H1 (cell line): Measurements from ENCODE around the gene FARS2. TPM values are rescaled to one million over a fixed set of nuclear protein-coding genes. Genes with fewer than 3 reads are reported as not detected.

ENCODE experiments used
- CTCF ChIA-PET: fragments of 300-600 bp; sonication (Branson Sonifier 250); formaldehyde crosslinking; loops from one replicate; lab custom pipeline; 2021; ENCODE audit not compliant: partially characterized antibody; lab: Charles Lee
- POLR2A ChIA-PET: fragments of 300-600 bp; sonication (Branson Sonifier 250); formaldehyde crosslinking; loops from one replicate; lab custom pipeline; 2021; ENCODE audit warnings: inconsistent platforms; ENCODE audit not compliant: partially characterized antibody; lab: Charles Lee
- DNase-seq, 2 experiments: peaks; one replicate each; pipeline versions ENCODE4 v3.0.0 to v3.0.0-alpha.2; 2010 to 2022; ENCODE audit warnings: low spot score in 2 of 2, low read depth in 1 of 2, mixed read lengths in 1 of 2
- FAIRE-seq: peaks from 2 replicates; lab custom pipeline; 2011; peaks lifted over from hg19 to GRCh38; lab: Jason Lieb, UNC
- H2AFZ ChIP-seq: 2 replicates; pipeline ENCODE4 v1.8.1; 2012; ENCODE audit warnings: low read length, inconsistent platforms
- H2AK5ac ChIP-seq: 2 replicates; pipeline ENCODE4 v1.6.1; 2013; ENCODE audit warnings: low read depth, low read length
- H2BK120ac ChIP-seq: replicated peaks from 2 replicates; pipeline ENCODE3; 2013; ENCODE audit warnings: low read depth, low read length, inconsistent platforms
- H2BK12ac ChIP-seq: 2 replicates; pipeline ENCODE4 v1.6.1; 2013; ENCODE audit warnings: low read depth, low read length
- H2BK15ac ChIP-seq: 2 replicates; pipeline ENCODE4 v1.6.1; 2013; ENCODE audit warnings: low read length
- H2BK20ac ChIP-seq: 2 replicates; pipeline ENCODE4 v1.6.1; 2013; ENCODE audit warnings: low read length
- H2BK5ac ChIP-seq: 2 replicates; pipeline ENCODE4 v1.6.1; 2013; ENCODE audit warnings: low read depth, low read length
- H3K14ac ChIP-seq: 2 replicates; pipeline ENCODE4 v1.6.1; 2013; ENCODE audit warnings: inconsistent platforms; ENCODE audit not compliant: insufficient read length
- H3K18ac ChIP-seq: 2 replicates; pipeline ENCODE4 v1.6.1; 2013; ENCODE audit warnings: low read length; ENCODE audit errors: extremely low read depth
- H3K23ac ChIP-seq: 2 replicates; pipeline ENCODE4 v1.6.1; 2013; ENCODE audit warnings: inconsistent platforms; ENCODE audit not compliant: insufficient read length
- H3K23me2 ChIP-seq: 2 replicates; pipeline ENCODE4 v1.6.1; 2013; ENCODE audit warnings: low read depth, low read length
- H3K27ac ChIP-seq: 2 replicates; pipeline ENCODE4 v1.6.1; 2011; ENCODE audit warnings: low read depth, low read length, inconsistent platforms
- H3K27me3 ChIP-seq, 4 experiments: replicated peaks in 1 of 4; 1 replicate in 1 of 4; 2 replicates in 3 of 4; pipeline versions ENCODE4 v1.6.1 to v1.8.1; 2011 to 2013; ENCODE audit warnings: low read length in 3 of 4, mild to moderate bottlenecking in 3 of 4, inconsistent platforms in 2 of 4, mixed read lengths in 2 of 4, moderate library complexity in 1 of 4; ENCODE audit not compliant: control insufficient read depth in 3 of 4, insufficient read depth in 3 of 4; ENCODE audit errors: extremely low read depth in 1 of 4
- H3K36me3 ChIP-seq, 4 experiments: 2 replicates each; pipeline versions ENCODE4 v1.6.1 to v1.8.1; 2011 to 2013; ENCODE audit warnings: mild to moderate bottlenecking in 4 of 4, low read length in 3 of 4, moderate library complexity in 2 of 4, control low read depth in 1 of 4, inconsistent platforms in 1 of 4; ENCODE audit not compliant: insufficient read depth in 4 of 4, control insufficient read depth in 2 of 4
- H3K4ac ChIP-seq: replicated peaks from 2 replicates; pipeline ENCODE3; 2013; ENCODE audit warnings: low read length, low read depth, mixed read lengths, inconsistent platforms; ENCODE audit not compliant: insufficient read length
- H3K4me1 ChIP-seq, 4 experiments: replicated peaks in 1 of 4; 1 replicate in 1 of 4; 2 replicates in 3 of 4; pipeline versions ENCODE4 v1.6.1 to v1.8.1; 2011 to 2013; ENCODE audit warnings: low read length in 3 of 4, inconsistent platforms in 2 of 4, mixed read lengths in 1 of 4; ENCODE audit not compliant: insufficient read depth in 4 of 4, control insufficient read depth in 3 of 4
- H3K4me2 ChIP-seq, 2 experiments: 2 replicates each; pipeline versions ENCODE4 v1.6.1 to v1.8.1; 2011 to 2013; ENCODE audit warnings: low read depth in 2 of 2, low read length in 2 of 2, control low read depth in 1 of 2, inconsistent platforms in 1 of 2, mild to moderate bottlenecking in 1 of 2; ENCODE audit not compliant: insufficient read depth in 1 of 2
- H3K4me3 ChIP-seq, 4 experiments: fragments of 200-600, 300-600 bp in 1 of 4; sonication (generic), shearing (Covaris generic), sonication (Bioruptor Twin) in 1 of 4; 2 replicates each; pipeline versions ENCODE4 v1.5.1 to v1.8.1; 2011 to 2016; ENCODE audit warnings: low read length in 4 of 4, low read depth in 3 of 4, control low read depth in 2 of 4, inconsistent platforms in 2 of 4, mild to moderate bottlenecking in 2 of 4, mixed read lengths in 1 of 4, moderate library complexity in 1 of 4; ENCODE audit not compliant: insufficient read depth in 2 of 4; ENCODE audit errors: extremely low read depth in 1 of 4
- H3K56ac ChIP-seq: replicated peaks from 2 replicates; pipeline ENCODE3; 2013; ENCODE audit warnings: low read depth, mild to moderate bottlenecking, mixed read lengths, low read length, inconsistent platforms; ENCODE audit not compliant: insufficient read length
- H3K79me1 ChIP-seq: 2 replicates; pipeline ENCODE4 v1.6.1; 2013; ENCODE audit warnings: low read depth, low read length, control low read depth
- H3K79me2 ChIP-seq, 2 experiments: 2 replicates each; pipeline versions ENCODE4 v1.6.1 to v1.8.1; 2012 to 2013; ENCODE audit warnings: low read length in 2 of 2, mild to moderate bottlenecking in 2 of 2, inconsistent platforms in 1 of 2; ENCODE audit not compliant: insufficient read depth in 2 of 2, control insufficient read depth in 1 of 2
- H3K9ac ChIP-seq, 4 experiments: replicated peaks in 1 of 4; 1 replicate in 1 of 4; 2 replicates in 3 of 4; pipeline versions ENCODE4 v1.6.1 to v1.8.1; 2011 to 2013; ENCODE audit warnings: low read depth in 3 of 4, low read length in 3 of 4, control low read depth in 2 of 4, mild to moderate bottlenecking in 2 of 4, moderate library complexity in 2 of 4, inconsistent platforms in 1 of 4; ENCODE audit errors: extremely low read depth in 1 of 4
- H3K9me3 ChIP-seq, 2 experiments: 2 replicates each; pipeline versions ENCODE4 v1.6.1 to v1.8.1; 2012 to 2013; ENCODE audit warnings: mild to moderate bottlenecking in 2 of 2, moderate library complexity in 2 of 2, control low read depth in 1 of 2, inconsistent platforms in 1 of 2, low read depth in 1 of 2, low read length in 1 of 2, mixed read lengths in 1 of 2; ENCODE audit not compliant: insufficient read depth in 2 of 2
- H4K20me1 ChIP-seq, 2 experiments: replicated peaks in 1 of 2; 2 replicates each; pipeline versions ENCODE3 to v1.8.1; 2011 to 2013; ENCODE audit warnings: inconsistent platforms in 2 of 2, low read length in 2 of 2, mild to moderate bottlenecking in 1 of 2; ENCODE audit not compliant: insufficient read depth in 2 of 2, control insufficient read depth in 1 of 2
- H4K5ac ChIP-seq: 2 replicates; pipeline ENCODE4 v1.6.1; 2013; ENCODE audit warnings: low read length, low read depth, mixed read lengths, inconsistent platforms; ENCODE audit not compliant: insufficient read length
- H4K8ac ChIP-seq: 2 replicates; pipeline ENCODE4 v1.8.0; 2013; ENCODE audit warnings: mild to moderate bottlenecking, moderate library complexity, low read length, inconsistent platforms; ENCODE audit not compliant: insufficient read depth; ENCODE audit errors: extremely low read depth
- H4K91ac ChIP-seq: replicated peaks from 2 replicates; pipeline ENCODE3; 2013; ENCODE audit warnings: low read length, mixed read lengths, inconsistent platforms; ENCODE audit not compliant: insufficient read length
- ATF3 ChIP-seq: IDR thresholded peaks from 2 replicates; pipeline ENCODE4 v1.6.1; 2011; ENCODE audit warnings: low read depth, mild to moderate bottlenecking, low read length; ENCODE audit not compliant: insufficient read depth
- CBX8 ChIP-seq: fragments of 300-800, 300-1000 bp; sonication (generic); IDR thresholded peaks from 2 replicates; pipeline ENCODE4 v1.7.1; 2016; ENCODE audit warnings: low read depth, low read length, borderline replicate concordance
- POLR2A ChIP-seq, 2 experiments: IDR thresholded peaks; 1 replicate in 1 of 2; 2 replicates in 1 of 2; pipeline ENCODE4 v1.6.1; 2011; ENCODE audit warnings: low read depth in 2 of 2, low read length in 2 of 2, mild to moderate bottlenecking in 2 of 2; ENCODE audit errors: control extremely low read depth in 1 of 2
- RFX5 ChIP-seq: IDR thresholded peaks from 2 replicates; pipeline ENCODE4 v1.6.1; 2011; ENCODE audit warnings: low read depth, low read length, improper control_type of control experiment, borderline replicate concordance
- SP4 ChIP-seq: IDR thresholded peaks from 2 replicates; pipeline ENCODE4 v1.6.1; 2012; ENCODE audit warnings: low read length, inconsistent platforms
- WGBS, 2 experiments: shearing (Covaris generic) in 1 of 2; methylation state at CpG; one replicate each; pipeline versions ENCODE4 v1.1.6 to v1.1.7; 2013 to 2015; ENCODE audit warnings: low lambda C conversion rate in 2 of 2, mixed read lengths in 2 of 2, inconsistent platforms in 1 of 2, low coverage in 1 of 2, missing lambda C conversion rate in 1 of 2; ENCODE audit not compliant: insufficient replicate concordance in 2 of 2, insufficient coverage in 1 of 2, insufficient read length in 1 of 2; ENCODE audit errors: extremely low coverage in 1 of 2, missing lambda C conversion rate in 1 of 2; 5-methylcytosine and 5-hydroxymethylcytosine counted together
- polyA plus RNA-seq, 7 experiments: library from polyadenylated mRNA; depleted of rRNA in 3 of 7; stranded (reverse) in 5 of 7; unstranded in 2 of 7; fragments of >200 nt in 5 of 7; fragments of 200-250 nt in 2 of 7; gene quantifications; 1 replicate in 5 of 7; 2 replicates in 1 of 7; 4 replicates in 1 of 7; pipeline versions ENCODE4 v1.2.1 to v1.2.3, GENCODE V29; 2011 to 2013; ENCODE audit warnings: missing spikeins in 2 of 7, mixed read lengths in 2 of 7
- total RNA-seq: library from RNA; stranded (reverse); fragmentation: NEBNext Ultra II Directional; extraction: Animal tissue kit (Norgen Biotek cat#: 25700); gene quantifications from 2 replicates; pipeline ENCODE4 v1.2.1, GENCODE V29; 2021

The FARS2 gene
- total and polyA plus RNA-seq, 2 of the 8 experiments (the other 6 are each of a cell fraction or from before 2014, with no cell fraction given) = 11.7 to 14.4 TPM

- no peaks in the 10 kb centered on the region for H3K4me1 ChIP-seq
- H3K4me2 ChIP-seq = no peak overlapping the region
- WGBS, 2 experiments = 83% methylated on average over 2 of the region's 2 CpGs; no CpG with 5 or more reads in 1 of the 2 experiments
- H3K14ac ChIP-seq = no peak overlapping the region
- H2AK5ac ChIP-seq = no peak overlapping the region
- H4K91ac ChIP-seq = no peak overlapping the region
- no peaks in the 10 kb centered on the region for H3K9me3 ChIP-seq
- no peak overlapping the region for H3K23ac ChIP-seq
- no peak overlapping the region for H2BK15ac ChIP-seq
- no peaks in the 10 kb centered on the region for H3K27me3 ChIP-seq
- H4K20me1 ChIP-seq = no peaks in the 10 kb centered on the region
- no peaks in the 10 kb centered on the region for H3K23me2 ChIP-seq
- H3K79me1 ChIP-seq = no peaks in the 10 kb centered on the region
- DNase-seq (no peak), FAIRE-seq (no peak)
- ChIA-PET POLR2A (no interaction called here), CTCF (interaction anchor here (0.8 to 1.2 kb wide), 2 partner anchors 18 to 229 kb away, joined by 3 read pairs; no protein-coding TSS in a partner anchor)
- no peak overlapping the region for H2BK5ac ChIP-seq
- H3K18ac ChIP-seq = no peak overlapping the region
- no peaks in the 10 kb centered on the region for H3K79me2 ChIP-seq
- H3K36me3 ChIP-seq = no peaks in the 10 kb centered on the region
- no peak overlapping the region for H3K56ac ChIP-seq
- no peak overlapping the region for H3K27ac ChIP-seq
- no peak overlapping the region for H3K9ac ChIP-seq
- H2BK120ac ChIP-seq = no peak overlapping the region
- H3K4me3 ChIP-seq = no peak overlapping the region
- no peak overlapping the region for H4K8ac ChIP-seq
- H2BK12ac ChIP-seq = no peak overlapping the region
- H3K4ac ChIP-seq = no peak overlapping the region
- no peak overlapping the region for H2BK20ac ChIP-seq
- no peak overlapping the region for H2AFZ ChIP-seq
- H4K5ac ChIP-seq = no peak overlapping the region
- TF ChIP-seq SP4 = no peak
- TF ChIP-seq RFX5 = no peak
- TF ChIP-seq CBX8 = no peak
- TF ChIP-seq POLR2A (IDR thresholded peaks at IDR 0.05; ENCODE audit: control extremely low read depth in 1 of 2, low read depth in 2 of 2, low read length in 2 of 2) = no peak
- TF ChIP-seq ATF3 = no peak
Observed at GRCh38 chr6:5524110-5524509, 262.8 kb downstream of the FARS2 start.
